Pancreas (tissue), 10 donors: ENCODE measurements around the gene MAP2. TPM values are rescaled to one million over a fixed set of nuclear protein-coding genes. Genes with fewer than 3 reads are reported as not detected.

ENCODE experiments used
- ATAC-seq, 4 donors: fragments of 200-7000 bp; cut with Tn5 transposase; one replicate each; pipeline versions ENCODE4 v1.8.0 to v1.9.1; 2020; ENCODE audit warnings: mild to moderate bottlenecking in 4 of 4, moderate library complexity in 4 of 4
- DNase-seq, 6 donors: peaks; one replicate each; pipeline ENCODE4 v3.0.0-alpha.2; 2020
- FAIRE-seq: peaks from 2 replicates; lab custom pipeline; 2012; peaks lifted over from hg19 to GRCh38; lab: Jason Lieb, UNC
- H3K27ac ChIP-seq, 4 donors: fragments of 200-600 bp; sonication (generic); 1 replicate in 3 of 4; 2 replicates in 1 of 4; pipeline versions ENCODE4 v1.5.0 to v1.8.0; 2020
- H3K27me3 ChIP-seq, 4 donors: fragments of 200-600 bp; one replicate each; pipeline ENCODE4 v1.8.0; 2021
- H3K36me3 ChIP-seq, 3 donors: fragments of 200-600 bp; sonication (generic) in 1 of 3; one replicate each; pipeline versions ENCODE4 v1.5.0 to v1.8.0; 2020 to 2021
- H3K4me1 ChIP-seq, 3 donors: fragments of 200-600 bp; one replicate each; pipeline ENCODE4 v1.8.0; 2021
- H3K4me3 ChIP-seq, 4 donors: fragments of 200-600 bp; sonication (generic) in 2 of 4; one replicate each; pipeline versions ENCODE4 v1.5.0 to v1.8.0; 2020 to 2021
- H3K9me3 ChIP-seq, 4 donors: fragments of 200-600 bp; one replicate each; pipeline ENCODE4 v1.8.0; 2021
- WGBS, 2 donors: extraction: QIAGEN DNeasy Blood & Tissue Kit; methylation state at CpG; one replicate each; pipeline ENCODE4 v1.1.7; 2013; 5-methylcytosine and 5-hydroxymethylcytosine counted together
- intact Hi-C, 3 donors: fragments of 100-400 bp; cut with DNase I; formaldehyde crosslinking; loops; one replicate each; pipeline versions ENCODE4 v1.11.1 to v1.14.2; 2022
- polyA plus RNA-seq, 2 donors: library from polyadenylated mRNA; stranded (reverse); fragments of 200-250 nt; gene quantifications; one replicate each; pipeline ENCODE4 v1.2.3, GENCODE V29; 2013
- total RNA-seq, 6 donors: library from RNA; stranded (reverse); fragmentation: NEBNext Ultra II Directional in 4 of 6; extraction: Animal tissue kit (Norgen Biotek cat#: 25700) in 4 of 6; gene quantifications; one replicate each; pipeline versions ENCODE4 v1.2.1 to v1.2.4, GENCODE V29; 2021 to 2023
- TF ChIP-seq, protein P1 (sequence below), 4 donors: fragments of 200-600 bp; sonication (generic) in 3 of 4; IDR thresholded peaks; one replicate each; pipeline versions ENCODE4 v1.5.0 to v1.8.0; 2021; ENCODE audit warnings: antibody characterized with exemption in 4 of 4
- donor health status: healthy with polysubstance abuse.
- donor health status: DM: no; HTN: no; CAD: no; lungs with moderate emphysema.
- donor health status: DM: no; HTN: no; CAD: no.
- donor health status: control.
- donor health status: control.
- donor health status: Bipolar disorder and iron deficiency.
- donor health status: DM: yes; HTN: yes; CAD: no.
- donor health status: DM: no; HTN: no; CAD: no.
- donor health status: DM: no; HTN: no; CAD: no.
- donor health status: DM: yes; HTN: yes; CAD: no.

MAP2 gene
- total and polyA plus RNA-seq, 8 donors: 6.9 to 23.9 (median 11.2) TPM

DNA sequence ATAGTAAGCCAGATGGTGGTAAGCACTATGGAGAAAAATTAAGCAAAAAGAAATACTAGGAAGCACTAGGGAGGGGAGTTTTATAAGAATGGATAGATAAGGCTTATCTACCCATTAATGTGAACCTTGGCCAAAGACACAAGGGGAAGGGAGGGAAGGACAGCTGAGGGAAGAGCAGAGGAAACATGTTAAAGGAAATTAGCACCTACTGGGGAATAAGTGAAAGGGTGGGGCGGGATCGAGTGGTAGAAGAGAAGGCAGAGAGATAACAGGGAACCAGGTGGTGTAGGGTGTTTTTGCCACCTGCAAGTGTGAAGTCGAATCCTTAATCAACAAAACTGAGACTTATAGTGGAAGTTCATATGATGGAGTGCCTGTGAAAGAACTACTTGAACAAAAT, 349.5 kb downstream of the MAP2 start:
- Histone ChIP-seq H3K4me1 (no peaks in the 10 kb centered on the region), H3K36me3 (no peaks in the 10 kb centered on the region), H3K9me3 (no peaks in the 10 kb centered on the region), H3K4me3 (no peak overlapping the region), H3K27me3 (no peaks in the 10 kb centered on the region), H3K27ac (no peak overlapping the region)
- 36 to 38% methylated on average over 3 of the region's 3 CpGs for WGBS, 2 donors
- TF ChIP-seq, protein P1, sequence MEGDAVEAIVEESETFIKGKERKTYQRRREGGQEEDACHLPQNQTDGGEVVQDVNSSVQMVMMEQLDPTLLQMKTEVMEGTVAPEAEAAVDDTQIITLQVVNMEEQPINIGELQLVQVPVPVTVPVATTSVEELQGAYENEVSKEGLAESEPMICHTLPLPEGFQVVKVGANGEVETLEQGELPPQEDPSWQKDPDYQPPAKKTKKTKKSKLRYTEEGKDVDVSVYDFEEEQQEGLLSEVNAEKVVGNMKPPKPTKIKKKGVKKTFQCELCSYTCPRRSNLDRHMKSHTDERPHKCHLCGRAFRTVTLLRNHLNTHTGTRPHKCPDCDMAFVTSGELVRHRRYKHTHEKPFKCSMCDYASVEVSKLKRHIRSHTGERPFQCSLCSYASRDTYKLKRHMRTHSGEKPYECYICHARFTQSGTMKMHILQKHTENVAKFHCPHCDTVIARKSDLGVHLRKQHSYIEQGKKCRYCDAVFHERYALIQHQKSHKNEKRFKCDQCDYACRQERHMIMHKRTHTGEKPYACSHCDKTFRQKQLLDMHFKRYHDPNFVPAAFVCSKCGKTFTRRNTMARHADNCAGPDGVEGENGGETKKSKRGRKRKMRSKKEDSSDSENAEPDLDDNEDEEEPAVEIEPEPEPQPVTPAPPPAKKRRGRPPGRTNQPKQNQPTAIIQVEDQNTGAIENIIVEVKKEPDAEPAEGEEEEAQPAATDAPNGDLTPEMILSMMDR (IDR thresholded peaks at IDR 0.05): no peak
- DNase-seq (no peak), FAIRE-seq (no peak), ATAC-seq (no peak)
- intact Hi-C loops: no loop called here
